OCI-LY7 (cell line): Measurements from ENCODE around the gene ACYP2.

ENCODE experiments used
- EZH2phosphoT487 ChIP-seq: fragments of 200-600 bp; sonication (generic); IDR thresholded peaks from 2 replicates; pipeline ENCODE4 v1.6.1; 2018; ENCODE audit warnings: low read depth, borderline replicate concordance, mild to moderate bottlenecking, mixed run types, antibody characterized with exemption, low read length, moderate library complexity, mixed read lengths
- TF ChIP-seq, protein P1 (sequence below): fragments of 200-600 bp; sonication (generic); conservative IDR thresholded peaks from 2 replicates; pipeline ENCODE4 v1.5.1; 2014; ENCODE audit warnings: mild to moderate bottlenecking, antibody characterized with exemption, low read length, moderate library complexity, mixed read lengths

- TF ChIP-seq, protein P1, sequence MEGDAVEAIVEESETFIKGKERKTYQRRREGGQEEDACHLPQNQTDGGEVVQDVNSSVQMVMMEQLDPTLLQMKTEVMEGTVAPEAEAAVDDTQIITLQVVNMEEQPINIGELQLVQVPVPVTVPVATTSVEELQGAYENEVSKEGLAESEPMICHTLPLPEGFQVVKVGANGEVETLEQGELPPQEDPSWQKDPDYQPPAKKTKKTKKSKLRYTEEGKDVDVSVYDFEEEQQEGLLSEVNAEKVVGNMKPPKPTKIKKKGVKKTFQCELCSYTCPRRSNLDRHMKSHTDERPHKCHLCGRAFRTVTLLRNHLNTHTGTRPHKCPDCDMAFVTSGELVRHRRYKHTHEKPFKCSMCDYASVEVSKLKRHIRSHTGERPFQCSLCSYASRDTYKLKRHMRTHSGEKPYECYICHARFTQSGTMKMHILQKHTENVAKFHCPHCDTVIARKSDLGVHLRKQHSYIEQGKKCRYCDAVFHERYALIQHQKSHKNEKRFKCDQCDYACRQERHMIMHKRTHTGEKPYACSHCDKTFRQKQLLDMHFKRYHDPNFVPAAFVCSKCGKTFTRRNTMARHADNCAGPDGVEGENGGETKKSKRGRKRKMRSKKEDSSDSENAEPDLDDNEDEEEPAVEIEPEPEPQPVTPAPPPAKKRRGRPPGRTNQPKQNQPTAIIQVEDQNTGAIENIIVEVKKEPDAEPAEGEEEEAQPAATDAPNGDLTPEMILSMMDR = no peak
- no peak for TF ChIP-seq EZH2phosphoT487
These were observed 6.9 kb downstream of the ACYP2 start for GRCh38 chr2:54122171-54122935.
